Raji (cell line): Measurements from ENCODE around the gene TASOR2.

ENCODE experiments used
- POLR2A ChIP-seq: IDR thresholded peaks from 2 replicates; pipeline ENCODE4 v1.6.1; 2011; ENCODE audit warnings: low read depth, low read length, control low read depth; ENCODE audit not compliant: insufficient read depth

Gene TASOR2

GRCh38 chr10:5685764-5686240 lies 1.2 kb downstream of the TASOR2 start:
- TF ChIP-seq POLR2A: no peak

- TF ChIP-seq POLR2A: 0 out of 2 replicates have a peak, but pooled peaks have one; percentile 15
Observed at GRCh38 chr10:5688587-5688986, 3.9 kb downstream of the TASOR2 start.

GRCh38 chr10:5691786-5692185 lies 7.1 kb downstream of the TASOR2 start:
- no peak for TF ChIP-seq POLR2A

- peak; percentile 68 for TF ChIP-seq POLR2A
Observed at GRCh38 chr10:5692461-5693358, 8.1 kb downstream of the TASOR2 start.

- no peak for TF ChIP-seq POLR2A
Observed at GRCh38 chr10:5694573-5694972, 9.9 kb downstream of the TASOR2 start.

GRCh38 chr10:5697342-5697741 lies 12.7 kb downstream of the TASOR2 start:
- TF ChIP-seq POLR2A: no peak

GRCh38 chr10:5698062-5698461 lies 13.4 kb downstream of the TASOR2 start:
- no peak for TF ChIP-seq POLR2A

- no peak for TF ChIP-seq POLR2A
Observed at GRCh38 chr10:5708356-5708755, 23.7 kb downstream of the TASOR2 start.

- no peak for TF ChIP-seq POLR2A
Observed at GRCh38 chr10:5709865-5710264, 25.2 kb downstream of the TASOR2 start.

- TF ChIP-seq POLR2A: no peak
Observed at GRCh38 chr10:5710859-5711258, 26.2 kb downstream of the TASOR2 start.

GRCh38 chr10:5711642-5712041 lies 27.0 kb downstream of the TASOR2 start:
- no peak for TF ChIP-seq POLR2A

- no peak for TF ChIP-seq POLR2A
Observed at GRCh38 chr10:5719546-5719945, 34.9 kb downstream of the TASOR2 start.

GRCh38 chr10:5720182-5720581 lies 35.5 kb downstream of the TASOR2 start:
- no peak for TF ChIP-seq POLR2A

GRCh38 chr10:5723692-5724091 lies 39.1 kb downstream of the TASOR2 start:
- no peak for TF ChIP-seq POLR2A

GRCh38 chr10:5730766-5731165 lies 46.1 kb downstream of the TASOR2 start:
- no peak for TF ChIP-seq POLR2A

- TF ChIP-seq POLR2A: no peak
Observed at GRCh38 chr10:5731559-5731958, 46.9 kb downstream of the TASOR2 start.
